Lower leg skin (tissue), 3 donors: ENCODE results near the gene NEGR1.

Source experiments
- CTCF ChIP-seq, 3 donors: fragments of 450-650 bp; IDR thresholded peaks; one replicate each; pipeline ENCODE4 v1.5.1; 2016; ENCODE audit warnings: antibody characterized with exemption in 3 of 3, mild to moderate bottlenecking in 3 of 3, moderate library complexity in 2 of 3
- POLR2A ChIP-seq, 2 donors: fragments of 450-650 bp; IDR thresholded peaks; one replicate each; pipeline ENCODE4 v1.6.1; 2016 to 2017; ENCODE audit warnings: antibody characterized with exemption in 2 of 2, mild to moderate bottlenecking in 1 of 2, moderate library complexity in 1 of 2

DNA sequence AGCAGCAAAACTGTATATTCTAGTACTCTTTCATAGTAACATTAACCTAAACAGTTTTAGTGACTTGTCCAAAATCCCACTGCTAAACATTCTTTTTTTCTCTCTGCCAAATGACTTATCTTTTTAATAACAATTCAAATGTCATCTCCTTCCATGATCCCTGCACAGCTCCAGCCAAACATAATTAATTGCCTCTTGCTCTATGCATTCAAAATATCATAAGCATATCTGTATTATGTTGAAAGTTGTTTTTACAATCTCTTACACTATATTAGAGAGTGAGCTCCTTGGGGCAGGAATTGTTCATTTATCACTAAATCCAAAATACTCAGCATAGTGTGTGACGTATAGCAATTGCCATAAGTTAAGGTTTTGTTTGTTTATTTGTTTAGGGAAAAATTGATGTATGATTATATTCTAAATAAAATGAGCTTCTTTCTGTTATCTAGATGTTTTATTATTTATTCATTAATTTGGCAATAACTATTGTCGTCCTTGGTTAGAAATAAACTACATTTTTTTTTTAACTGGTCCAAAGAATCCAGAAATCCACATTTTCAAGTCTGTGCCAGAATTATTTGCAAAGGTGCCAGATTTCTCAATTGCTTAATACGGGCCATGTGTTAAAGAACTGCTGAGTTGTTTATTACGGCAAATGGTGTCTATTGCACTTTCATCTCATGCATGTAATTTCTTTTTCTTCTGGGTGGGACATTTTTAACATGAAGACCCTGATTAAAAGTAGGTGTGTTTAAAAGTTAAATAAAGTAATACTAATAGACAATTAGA is 624.3 kb downstream of the NEGR1 start:
- TF ChIP-seq CTCF (IDR thresholded peaks at IDR 0.05) (no peak), POLR2A (IDR thresholded peaks at IDR 0.05) (no peak)
